HL-60 (cell line): ENCODE results near the gene PC.
A peak's percentile ranks its signal among the peaks of the same experiment; 100 is the strongest.
"Not testable (repeated sequence)": the region's sequence is repeated elsewhere in the genome, so short reads cannot be mapped to it uniquely, and the experiment has no call there.

ENCODE experiments used
- DNase-seq, 2 experiments: peaks; one replicate each; pipeline ENCODE4 v3.0.0-alpha.2; 2010 to 2020; ENCODE audit warnings: low read depth in 1 of 2, low spot score in 1 of 2
- H3K27ac ChIP-seq: fragments of 250-450 bp; sonication (Bioruptor Pico); replicated peaks from 2 replicates; pipeline ENCODE4 v1.5.1; 2020; ENCODE audit warnings: mild to moderate bottlenecking, moderate library complexity
- H3K27me3 ChIP-seq: fragments of 250-450 bp; sonication (Bioruptor Pico); 2 replicates; pipeline ENCODE4 v1.5.1; 2021; ENCODE audit warnings: mild to moderate bottlenecking, moderate library complexity; ENCODE audit not compliant: insufficient read depth, poor library complexity, severe bottlenecking
- H3K4me3 ChIP-seq: replicated peaks from 2 replicates; pipeline ENCODE4 v1.5.1; 2011; ENCODE audit warnings: mild to moderate bottlenecking, control low read depth, low read length; ENCODE audit not compliant: insufficient read depth
- GABPA ChIP-seq: IDR thresholded peaks from 2 replicates; pipeline ENCODE4 v1.6.1; 2012; ENCODE audit warnings: low read depth
- POLR2AphosphoS5 ChIP-seq: IDR thresholded peaks from 2 replicates; pipeline ENCODE4 v1.6.1; 2012; ENCODE audit warnings: low read depth
- REST ChIP-seq: IDR thresholded peaks from 2 replicates; pipeline ENCODE4 v1.6.1; 2012; ENCODE audit warnings: low read depth; ENCODE audit not compliant: insufficient replicate concordance
- SPI1 ChIP-seq: IDR thresholded peaks from 2 replicates; pipeline ENCODE4 v1.6.1; 2012; ENCODE audit warnings: low read depth, mild to moderate bottlenecking, borderline replicate concordance
- long read RNA-seq: library from polyadenylated mRNA; unstranded; transcript quantifications from one replicate; pipeline ENCODE4 v2.0.0, GENCODE V29; 2020
- TF ChIP-seq, protein P1 (sequence below): IDR thresholded peaks from one replicate; pipeline ENCODE4 v1.5.1; 2011; ENCODE audit warnings: low read length, control low read depth, inconsistent platforms; ENCODE audit not compliant: insufficient read depth

Gene PC
- long read RNA-seq, full-length matches to known transcripts: 10 of 14 reads
- long read RNA-seq, partial matches to known transcripts: 0 of 14 reads
- long read RNA-seq, other reads (novel, unspliced or antisense): 4 of 14 reads

GRCh38 chr11:66958232-66958955 lies at the start of gene PC:
TSS of gene PC (minus strand) at chr11:66958383. CDS start at chr11:66872159, 86,224 bp downstream.
- H3K4me3 ChIP-seq: peak within 1 kb of the TSS; percentile 11
- H3K27me3 ChIP-seq: peaks cover 25% of the 10 kb centered on the region
- peak; percentile 21; the same call in 1 of the 2 replicates for TF ChIP-seq SPI1
- TF ChIP-seq, protein P1, sequence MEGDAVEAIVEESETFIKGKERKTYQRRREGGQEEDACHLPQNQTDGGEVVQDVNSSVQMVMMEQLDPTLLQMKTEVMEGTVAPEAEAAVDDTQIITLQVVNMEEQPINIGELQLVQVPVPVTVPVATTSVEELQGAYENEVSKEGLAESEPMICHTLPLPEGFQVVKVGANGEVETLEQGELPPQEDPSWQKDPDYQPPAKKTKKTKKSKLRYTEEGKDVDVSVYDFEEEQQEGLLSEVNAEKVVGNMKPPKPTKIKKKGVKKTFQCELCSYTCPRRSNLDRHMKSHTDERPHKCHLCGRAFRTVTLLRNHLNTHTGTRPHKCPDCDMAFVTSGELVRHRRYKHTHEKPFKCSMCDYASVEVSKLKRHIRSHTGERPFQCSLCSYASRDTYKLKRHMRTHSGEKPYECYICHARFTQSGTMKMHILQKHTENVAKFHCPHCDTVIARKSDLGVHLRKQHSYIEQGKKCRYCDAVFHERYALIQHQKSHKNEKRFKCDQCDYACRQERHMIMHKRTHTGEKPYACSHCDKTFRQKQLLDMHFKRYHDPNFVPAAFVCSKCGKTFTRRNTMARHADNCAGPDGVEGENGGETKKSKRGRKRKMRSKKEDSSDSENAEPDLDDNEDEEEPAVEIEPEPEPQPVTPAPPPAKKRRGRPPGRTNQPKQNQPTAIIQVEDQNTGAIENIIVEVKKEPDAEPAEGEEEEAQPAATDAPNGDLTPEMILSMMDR: no peak
- peak; percentile 56 to 87 for DNase-seq
- no peak within 1 kb of the TSS for H3K27ac ChIP-seq

GRCh38 chr11:67007126-67007525 lies 48.9 kb upstream of the PC start:
- H3K27ac ChIP-seq: no peak overlapping the region
- no peaks in the 10 kb centered on the region for H3K27me3 ChIP-seq
- TF ChIP-seq POLR2AphosphoS5 (no peak), GABPA (no peak)
- TF ChIP-seq, protein P1: no peak
- no peak for DNase-seq
- no peak overlapping the region for H3K4me3 ChIP-seq

GRCh38 chr11:67006029-67006884 lies 48.1 kb upstream of the PC start:
- H3K27ac ChIP-seq: no peak overlapping the region
- H3K27me3 ChIP-seq: no peaks in the 10 kb centered on the region
- TF ChIP-seq, protein P1: no peak
- TF ChIP-seq GABPA: no peak
- TF ChIP-seq REST: no peak
- TF ChIP-seq POLR2AphosphoS5: no peak
- H3K4me3 ChIP-seq: no peak overlapping the region
- peak; percentile 18 to 42 for DNase-seq

- not testable (repeated sequence) for H3K4me3 ChIP-seq, DNase-seq, H3K27ac ChIP-seq, H3K27me3 ChIP-seq
Measured at GRCh38 chr11:67005200-67005599, 47.0 kb upstream of the PC start.

- Histone ChIP-seq H3K27me3 (no peaks in the 10 kb centered on the region), H3K4me3 (no peak overlapping the region), H3K27ac (no peak overlapping the region)
- no peak for TF ChIP-seq REST
- DNase-seq: no peak
Measured at GRCh38 chr11:67002921-67003411, 44.8 kb upstream of the PC start.
